Adrenal gland (tissue), 5 donors: ENCODE measurements around the gene BSN.

Experiments used
- CTCF ChIP-seq, 6 experiments: fragments of 450-650 bp in 4 of 6; fragments of 200-600 bp in 2 of 6; sonication (generic) in 1 of 6; IDR thresholded peaks; 1 replicate in 5 of 6; 2 replicates in 1 of 6; pipeline versions ENCODE4 v1.5.1 to v1.8.0; 2016 to 2021; ENCODE audit warnings: antibody characterized with exemption in 6 of 6, mild to moderate bottlenecking in 2 of 6, moderate library complexity in 1 of 6
- POLR2A ChIP-seq, 2 donors: fragments of 450-650 bp; IDR thresholded peaks; one replicate each; pipeline ENCODE4 v1.6.1; 2017; ENCODE audit warnings: antibody characterized with exemption in 2 of 2, mild to moderate bottlenecking in 2 of 2, moderate library complexity in 1 of 2
- donor health status: DM: no; HTN: no; CAD: no.

GRCh38 chr3:49675912-49676311, 121.6 kb downstream of the BSN start:
- TF ChIP-seq CTCF (IDR thresholded peaks at IDR 0.05) = no peak
- TF ChIP-seq POLR2A (IDR thresholded peaks at IDR 0.05) = no peak
